ENCODE measurements around the gene PAF1.
"Not testable (repeated sequence)": the region's sequence is repeated elsewhere in the genome, so short reads cannot be mapped to it uniquely, and the experiment has no call there.

The PAF1 gene

DNA sequence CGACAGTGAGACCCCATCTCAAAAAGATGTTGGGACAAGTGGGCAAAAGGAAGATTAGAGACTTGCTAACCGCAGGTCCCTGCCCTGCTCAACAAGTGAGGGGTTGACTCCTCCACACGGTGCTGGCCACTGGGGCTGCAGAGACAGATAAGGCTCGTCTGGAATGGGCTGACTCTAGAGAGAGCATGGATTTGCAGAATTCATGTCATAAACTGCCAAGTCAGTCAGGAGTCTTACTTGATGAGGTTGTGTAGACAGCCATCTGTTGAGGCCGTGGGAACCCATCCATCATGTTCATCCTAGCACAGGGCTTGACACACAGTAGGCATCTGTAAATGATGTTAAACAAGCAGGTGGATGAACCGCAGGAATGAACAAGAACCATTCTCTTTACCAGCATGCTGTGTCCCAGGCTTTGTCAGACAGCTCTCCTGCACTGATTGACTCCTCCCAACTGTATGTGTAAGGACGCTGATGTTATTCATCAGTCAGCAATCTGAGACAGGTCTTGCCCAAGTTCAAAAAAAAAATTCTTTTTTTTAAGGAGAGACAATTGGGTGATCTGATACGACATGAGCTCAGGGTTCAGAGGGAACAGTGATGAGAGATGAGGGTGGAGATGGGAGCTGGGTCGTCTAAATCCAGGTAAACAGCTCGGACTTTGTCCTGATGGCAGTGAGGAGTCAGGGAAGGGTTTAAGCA is 8.8 kb downstream of the PAF1 start:
- no peak for DNase-seq

DNA sequence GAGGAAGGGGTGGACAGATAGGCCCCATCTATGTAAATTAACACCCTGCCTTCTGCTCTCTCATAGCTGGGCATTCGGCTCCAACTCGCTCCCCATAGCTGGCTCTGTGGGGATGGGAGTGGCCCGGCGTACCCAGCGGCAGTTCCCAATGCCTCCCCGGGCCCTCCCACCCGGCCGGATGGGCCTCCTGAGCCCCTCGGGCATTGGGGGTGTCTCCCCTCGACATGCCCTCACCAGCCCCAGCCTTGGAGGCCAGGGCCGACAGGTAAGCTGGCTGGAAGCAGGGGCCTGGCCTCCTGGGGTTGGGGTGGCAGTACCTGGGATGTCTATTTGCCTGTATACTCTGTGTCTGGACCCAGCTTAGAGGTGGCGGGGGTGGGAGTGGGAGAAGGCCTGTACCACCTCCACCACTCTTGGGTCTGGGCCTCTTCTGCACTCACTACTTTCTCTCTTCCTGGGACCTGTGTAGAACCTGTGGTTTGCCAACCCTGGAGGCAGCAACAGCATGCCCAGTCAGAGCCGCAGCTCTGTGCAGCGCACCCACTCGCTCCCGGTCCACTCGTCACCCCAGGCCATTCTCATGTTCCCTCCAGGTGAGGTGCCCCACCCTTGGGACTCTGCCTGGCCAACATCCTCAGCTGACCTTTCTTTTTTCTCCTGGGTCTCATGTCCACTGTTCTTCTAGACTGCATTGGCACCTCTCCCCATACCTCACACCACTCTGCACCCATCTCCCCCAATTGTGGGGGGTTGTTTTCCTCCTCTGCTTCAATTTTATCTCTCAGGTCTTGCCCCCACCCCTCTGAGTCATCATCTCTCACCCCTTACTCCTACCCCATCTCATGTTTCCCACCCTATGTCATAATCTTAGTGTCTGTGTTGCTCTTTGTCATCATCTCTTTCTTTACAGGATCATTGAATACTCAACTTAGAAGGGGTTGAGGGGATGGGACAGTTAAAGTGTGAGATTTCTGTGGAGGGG is 10.1 kb downstream of the PAF1 start:
- no peak for DNase-seq

DNA sequence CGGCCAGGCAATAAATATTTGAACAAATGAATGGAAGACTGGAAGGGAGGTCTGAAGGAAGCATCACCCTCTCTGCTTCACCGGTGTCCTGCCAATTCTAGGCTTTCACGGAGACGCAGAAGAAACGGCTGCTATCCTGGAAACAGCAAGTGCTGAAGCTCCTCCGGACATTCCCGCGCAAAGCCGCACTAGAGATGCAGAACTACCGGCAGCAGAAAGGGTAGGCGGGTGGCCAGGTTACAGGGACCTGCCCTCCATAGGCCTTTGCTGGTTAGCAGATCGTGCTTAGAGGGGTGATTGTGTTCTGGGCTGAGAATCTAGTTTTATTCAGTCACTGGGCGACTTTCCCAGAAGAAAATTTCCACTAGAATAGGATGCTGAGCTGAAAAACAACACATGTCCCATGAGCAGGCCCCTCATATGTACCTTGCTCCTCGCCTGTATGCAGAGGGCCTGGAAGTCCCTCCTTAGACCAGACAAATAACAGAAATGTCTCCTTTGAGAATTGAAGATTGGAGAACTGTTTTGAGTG is 11.0 kb downstream of the PAF1 start:
- no peak for DNase-seq

DNA sequence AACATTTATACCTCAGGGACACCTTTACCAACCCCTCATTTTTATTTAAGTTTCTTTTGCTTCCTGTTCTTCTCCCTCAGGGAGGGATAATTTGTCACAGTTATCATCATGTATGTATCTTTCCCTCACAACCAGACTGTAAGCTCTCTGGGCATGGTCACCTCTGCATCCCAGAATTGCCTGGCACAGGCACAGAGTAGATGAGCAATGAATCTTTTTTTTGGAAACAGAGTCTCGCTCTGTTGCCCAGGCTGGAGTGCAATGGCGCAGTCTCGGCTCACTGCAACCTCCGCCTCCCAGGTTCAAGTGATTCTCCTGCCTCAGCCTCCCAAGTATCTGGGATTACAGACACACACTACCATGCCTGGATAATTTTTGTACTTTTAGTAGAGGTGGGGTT is 11.5 kb downstream of the PAF1 start:
- DNase-seq = not testable (repeated sequence)

DNA sequence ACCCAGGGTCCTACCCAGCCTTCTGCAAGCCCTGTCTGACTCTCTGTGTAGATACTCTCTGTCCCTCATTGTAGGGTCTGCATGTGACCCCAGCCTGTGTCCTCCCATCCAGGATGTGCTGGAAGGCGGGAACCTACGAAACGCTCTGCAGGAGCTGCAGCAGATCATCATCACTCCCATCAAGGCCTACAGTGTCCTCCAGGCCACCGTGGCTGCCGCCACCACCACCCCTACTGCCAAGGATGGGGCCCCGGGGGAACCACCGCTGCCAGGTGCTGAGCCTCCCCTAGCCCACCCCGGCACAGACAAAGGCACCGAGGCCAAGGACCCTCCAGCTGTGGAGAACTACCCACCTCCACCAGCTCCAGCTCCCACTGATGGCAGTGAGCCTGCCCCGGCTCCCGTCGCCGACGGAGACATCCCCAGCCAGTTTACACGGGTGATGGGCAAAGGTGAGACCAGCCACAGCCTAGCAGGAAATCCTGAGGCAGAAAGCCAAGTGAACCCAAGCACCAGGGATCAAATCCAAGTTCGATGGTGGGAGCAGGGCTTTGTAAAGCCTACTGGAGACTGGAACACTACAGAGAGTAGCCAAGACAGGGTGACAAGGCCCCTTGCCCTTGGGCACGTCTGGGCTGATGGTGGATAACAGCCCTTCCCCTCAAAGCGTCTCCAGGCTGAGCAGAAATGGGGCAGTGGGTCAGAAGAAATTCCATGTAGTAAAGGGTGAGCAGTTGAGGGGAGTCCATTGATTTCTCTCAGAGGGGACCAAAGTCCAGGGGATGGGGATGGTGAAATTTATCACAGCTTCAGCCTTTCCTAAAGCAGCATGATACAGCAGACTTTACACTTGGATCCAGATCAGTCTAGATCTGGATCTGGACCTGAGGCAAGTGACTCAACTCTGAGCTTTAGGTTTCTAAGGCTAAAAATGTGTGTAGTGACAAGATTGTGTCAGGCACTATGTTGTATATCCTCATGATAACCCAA is 13.2 kb downstream of the PAF1 start:
- DNase-seq = no peak

DNA sequence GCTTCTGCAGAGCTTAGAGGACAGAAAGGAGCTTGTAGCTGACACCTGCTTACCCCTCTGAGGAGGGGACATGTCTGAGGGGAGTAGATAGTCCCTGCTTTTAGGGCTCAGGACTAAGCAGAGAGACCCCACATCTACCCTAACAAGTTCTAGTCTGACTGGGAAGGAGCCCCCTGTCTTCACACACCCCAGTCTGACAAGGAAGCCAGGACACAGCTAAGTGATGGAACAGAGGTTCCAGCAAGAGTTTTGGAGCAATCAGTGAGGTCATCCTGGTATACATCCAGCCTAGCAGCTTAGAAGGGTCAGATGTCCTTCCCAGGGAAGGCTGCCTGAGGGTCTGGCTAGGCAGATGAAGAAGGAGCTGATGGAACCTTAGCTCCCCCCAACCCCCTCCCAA is 15.0 kb downstream of the PAF1 start:
- no peak for DNase-seq

DNA sequence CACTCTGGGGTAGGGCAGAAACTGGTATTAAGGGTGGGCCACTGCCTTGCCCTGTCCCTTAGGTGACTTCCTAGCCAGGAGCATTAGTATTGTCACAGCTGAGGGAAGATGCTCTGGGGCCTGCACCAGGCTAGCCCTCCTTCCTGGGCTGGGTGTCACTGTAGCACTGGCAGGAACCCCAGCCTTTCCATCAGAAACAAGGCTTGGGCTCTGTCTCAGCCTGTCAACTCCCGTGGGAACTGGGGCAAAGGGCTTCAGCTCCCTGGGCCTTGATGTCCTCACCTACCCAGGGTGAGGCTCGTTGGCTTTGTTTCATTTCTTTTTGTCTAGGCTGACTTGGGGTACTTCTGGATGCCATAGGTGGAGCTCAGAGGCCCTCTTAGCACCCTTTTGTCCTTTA is 18.0 kb downstream of the PAF1 start:
- no peak for DNase-seq

DNA sequence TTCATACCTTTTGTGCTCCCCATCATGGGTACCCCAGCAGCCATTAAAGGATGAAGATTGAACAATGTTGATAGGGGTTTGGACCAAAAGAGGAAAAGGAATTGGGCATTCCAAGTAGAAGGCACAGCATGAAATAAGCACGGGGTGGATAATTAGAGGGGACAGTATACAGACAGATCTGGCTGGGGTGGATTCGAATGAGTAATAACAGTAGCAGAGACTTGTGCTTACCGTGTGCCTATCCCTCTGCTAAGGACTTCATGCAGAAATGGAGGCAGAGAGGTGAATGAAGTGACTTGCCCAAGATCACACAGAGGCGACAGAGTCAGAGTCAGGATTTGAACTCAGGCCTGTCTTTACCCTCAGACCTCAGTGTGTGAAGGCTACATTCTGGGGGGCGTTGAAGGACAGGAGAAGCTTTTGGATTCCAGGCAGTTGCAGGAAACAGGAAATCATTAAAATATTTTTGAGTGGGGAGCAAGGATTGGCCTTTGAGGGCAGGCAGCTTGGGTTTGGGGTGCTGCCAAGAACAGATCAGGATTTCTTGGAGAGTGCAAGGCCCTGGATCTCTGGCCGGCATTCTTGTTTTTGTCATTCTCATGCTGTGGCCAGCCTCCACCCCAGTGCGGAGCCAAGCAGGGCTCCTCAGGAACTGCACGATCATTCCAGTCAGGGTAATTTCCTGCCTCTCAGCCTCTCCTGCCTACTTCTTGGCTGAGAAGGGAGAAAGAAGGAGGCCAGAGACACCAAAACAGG is 18.7 kb downstream of the PAF1 start:
- no peak for DNase-seq

DNA sequence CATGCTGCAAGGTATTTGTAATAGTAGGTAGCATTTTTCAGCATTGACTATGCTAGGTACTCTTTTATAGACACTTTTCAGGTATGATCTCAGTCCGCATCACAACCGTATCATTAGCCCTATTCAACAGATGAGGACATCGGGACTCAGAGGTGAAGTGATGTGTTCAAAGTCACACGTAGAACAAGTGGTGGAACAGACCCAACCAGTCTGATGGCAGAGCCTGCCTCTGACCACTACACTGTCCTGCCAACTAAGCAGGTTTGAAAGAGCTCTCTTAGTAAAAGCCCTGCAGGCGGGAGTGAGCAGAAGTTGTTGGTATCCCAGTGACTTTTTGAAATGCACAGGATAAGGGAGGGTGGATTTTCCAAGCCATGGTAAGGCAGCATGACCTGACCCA is 20.2 kb downstream of the PAF1 start:
- DNase-seq = no peak

DNA sequence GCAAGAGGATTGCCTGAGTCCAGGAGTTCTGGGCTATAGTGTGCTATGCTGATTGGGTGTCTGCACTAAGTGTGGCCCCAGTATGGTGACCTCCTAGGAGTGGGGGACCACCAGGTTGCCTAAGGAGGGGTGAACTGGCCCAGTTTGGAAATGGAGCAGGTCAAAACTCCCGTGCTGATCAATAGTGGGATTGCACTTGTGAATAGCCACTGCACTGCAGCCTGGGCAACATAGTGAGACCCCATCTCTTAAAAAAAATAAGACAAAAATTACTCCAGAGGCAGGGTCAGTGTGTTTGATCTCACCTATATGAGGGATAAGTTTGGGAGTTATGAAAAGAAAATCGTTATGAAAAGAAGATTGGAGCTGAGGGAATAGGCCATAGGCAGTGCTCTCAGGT is 21.7 kb downstream of the PAF1 start:
- no peak for DNase-seq

DNA sequence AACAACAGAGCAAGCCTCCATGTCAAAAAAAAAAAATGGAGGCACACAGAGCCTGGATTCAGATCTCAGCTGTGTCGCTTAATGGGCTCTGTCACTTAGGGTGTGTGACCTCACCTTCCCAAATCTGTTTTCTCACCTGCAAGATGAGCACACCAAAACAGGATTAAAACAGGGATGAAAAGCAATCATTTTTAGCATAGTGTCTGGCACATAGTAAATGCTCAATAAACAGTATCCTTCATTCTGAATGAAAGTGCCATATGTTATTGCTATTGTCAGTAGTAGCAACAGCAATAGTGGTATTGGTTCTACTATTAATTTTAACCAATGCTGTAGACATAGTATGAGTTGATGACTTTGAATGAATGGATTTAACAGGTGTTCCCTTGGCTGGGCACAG is 25.4 kb downstream of the PAF1 start:
- no peak for DNase-seq

DNA sequence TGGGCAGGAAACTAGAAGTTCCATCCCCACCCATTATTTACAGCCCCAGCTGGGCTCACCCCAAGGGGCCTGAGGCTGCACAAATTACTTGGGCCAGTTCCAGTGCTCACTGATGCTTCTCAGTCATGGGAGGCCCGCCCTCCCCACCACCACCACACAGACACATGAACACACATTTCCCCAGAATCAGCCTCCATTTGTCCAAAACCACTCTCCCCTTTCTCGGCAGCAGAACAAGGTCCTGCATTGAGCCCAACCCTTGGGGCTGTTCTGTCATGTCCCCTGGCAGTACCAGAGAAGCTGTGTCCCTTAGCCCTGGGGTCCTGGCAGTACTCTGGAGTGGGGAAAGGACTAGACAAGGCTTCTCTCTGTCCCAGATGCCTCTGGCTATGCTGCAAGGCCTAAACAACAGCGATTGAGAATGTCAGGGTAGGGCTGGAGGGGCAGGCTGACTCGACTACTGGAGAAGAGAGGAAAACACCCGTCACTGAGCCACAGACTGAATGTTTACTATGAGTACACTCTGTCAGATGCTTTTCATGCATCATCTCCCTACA is 26.9 kb downstream of the PAF1 start:
- no peak for DNase-seq

DNA sequence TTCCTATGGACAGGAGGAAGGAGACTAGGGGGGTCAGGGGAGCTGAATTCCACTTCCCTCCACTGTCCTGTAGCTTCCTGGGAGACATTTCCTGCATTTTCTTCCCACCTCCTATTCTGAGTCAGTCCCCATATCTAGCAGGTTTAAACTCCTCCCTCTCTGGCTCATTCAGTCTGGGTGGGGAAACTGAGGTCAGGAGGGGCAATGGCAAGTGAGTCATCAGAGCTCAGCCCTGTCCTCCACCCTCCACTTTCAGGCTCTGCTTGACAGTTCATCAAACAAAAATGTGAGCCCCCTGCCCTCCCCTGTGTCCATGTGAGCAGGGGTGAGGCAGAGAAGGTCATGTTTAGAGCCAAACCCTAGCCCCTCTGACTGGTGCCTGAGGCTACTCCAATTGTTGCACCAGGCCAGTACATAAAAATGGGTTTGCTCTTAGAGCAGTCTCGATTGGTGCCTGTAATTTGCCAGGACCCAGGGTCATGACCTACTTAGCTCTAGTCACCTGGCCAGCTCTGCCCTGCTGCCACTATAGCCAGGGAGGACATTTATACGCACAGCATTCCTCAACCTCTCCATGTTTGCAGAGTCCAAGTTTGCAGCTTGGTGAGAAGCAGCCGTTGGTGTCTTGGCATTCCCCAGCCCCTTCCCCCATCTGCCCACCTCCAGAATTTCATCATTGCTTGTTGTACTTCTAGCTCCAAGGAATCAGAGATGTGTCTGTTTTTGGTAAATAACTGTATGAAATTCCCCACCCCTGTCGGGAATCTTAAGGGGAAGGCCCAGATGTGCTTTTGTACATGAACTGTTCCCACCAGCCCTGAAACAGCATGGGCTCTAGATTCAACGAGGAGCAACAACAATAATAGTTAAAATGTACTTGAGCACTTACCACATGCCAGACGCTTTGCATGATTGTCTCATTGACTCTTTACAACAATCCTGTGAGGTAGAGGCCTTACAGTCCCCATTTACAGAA is 27.9 kb downstream of the PAF1 start:
- no peak for DNase-seq

DNA sequence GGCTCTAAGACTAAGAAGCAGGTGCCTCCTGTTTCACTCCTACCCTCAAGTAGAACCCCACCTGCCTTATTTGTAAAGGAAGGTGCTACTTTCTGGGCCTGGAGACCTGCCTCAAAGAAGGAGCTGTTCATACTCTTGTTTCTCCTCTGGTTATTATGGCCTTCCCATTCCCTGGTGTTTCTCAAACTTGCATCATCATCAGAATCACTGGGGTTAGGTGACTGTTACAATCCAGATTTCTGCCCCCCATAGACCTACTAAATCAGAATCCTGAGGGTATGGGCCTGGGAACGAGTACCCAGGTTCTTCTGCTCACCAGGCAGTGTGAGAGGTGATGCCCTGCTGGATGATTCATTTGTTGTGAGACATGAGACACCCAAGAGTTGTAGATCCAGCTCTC is 30.3 kb downstream of the PAF1 start:
- DNase-seq = no peak

DNA sequence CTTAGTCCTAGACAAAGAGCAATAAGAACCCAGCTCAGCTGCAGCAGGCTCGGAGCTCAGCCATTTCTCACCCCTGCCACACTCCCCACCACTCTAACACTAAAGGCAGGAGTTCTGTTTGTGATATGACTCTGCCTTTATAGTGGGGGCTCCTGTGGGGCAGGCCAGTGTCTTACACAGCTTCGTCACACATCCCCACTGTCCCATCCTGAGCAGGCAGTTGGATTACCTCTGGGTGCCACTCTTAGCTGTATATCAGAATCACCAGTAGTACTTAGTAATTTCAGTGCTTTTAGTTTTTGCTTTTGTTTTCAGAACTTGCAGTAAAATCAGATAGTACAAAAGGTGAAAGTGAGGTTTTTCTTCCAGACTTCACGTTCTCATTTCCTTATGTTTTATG is 31.9 kb downstream of the PAF1 start:
- no peak for DNase-seq

DNA sequence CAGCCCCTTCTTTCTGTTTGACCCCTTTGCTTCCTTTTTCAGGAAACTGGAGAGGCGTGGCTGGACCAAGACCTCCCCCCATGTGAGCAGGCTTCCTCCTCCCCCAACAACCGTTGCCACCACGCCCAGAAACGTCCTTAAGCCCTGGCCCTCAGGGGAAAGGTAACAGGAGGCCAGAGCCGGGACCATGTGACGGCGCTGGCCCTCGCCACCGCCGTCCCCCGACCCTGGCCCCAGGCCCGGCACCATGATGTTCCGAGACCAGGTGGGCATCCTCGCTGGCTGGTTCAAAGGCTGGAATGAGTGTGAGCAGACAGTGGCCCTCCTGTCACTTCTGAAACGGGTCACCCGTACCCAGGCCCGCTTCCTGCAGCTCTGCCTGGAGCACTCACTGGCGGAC is 34.3 kb downstream of the PAF1 start:
- DNase-seq = no peak

DNA sequence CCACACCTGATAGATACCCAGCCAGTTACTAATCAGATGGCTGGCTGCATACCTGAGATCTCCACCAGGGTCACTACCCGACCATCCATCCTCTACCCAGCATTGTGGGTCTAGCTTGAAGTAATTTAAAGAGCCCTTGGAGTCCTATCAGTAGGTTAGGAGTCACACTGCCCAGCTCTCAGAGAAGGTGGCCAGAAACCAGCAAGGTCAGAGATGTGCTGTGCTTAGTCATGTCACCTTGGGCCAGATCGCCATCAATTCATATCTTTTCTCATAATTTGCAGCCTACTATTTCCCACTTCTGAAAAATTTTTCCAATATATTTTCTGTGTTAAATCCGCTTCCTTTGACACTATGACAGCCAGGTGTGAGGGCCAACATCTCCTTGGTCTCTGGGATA is 34.8 kb downstream of the PAF1 start:
- no peak for DNase-seq

DNA sequence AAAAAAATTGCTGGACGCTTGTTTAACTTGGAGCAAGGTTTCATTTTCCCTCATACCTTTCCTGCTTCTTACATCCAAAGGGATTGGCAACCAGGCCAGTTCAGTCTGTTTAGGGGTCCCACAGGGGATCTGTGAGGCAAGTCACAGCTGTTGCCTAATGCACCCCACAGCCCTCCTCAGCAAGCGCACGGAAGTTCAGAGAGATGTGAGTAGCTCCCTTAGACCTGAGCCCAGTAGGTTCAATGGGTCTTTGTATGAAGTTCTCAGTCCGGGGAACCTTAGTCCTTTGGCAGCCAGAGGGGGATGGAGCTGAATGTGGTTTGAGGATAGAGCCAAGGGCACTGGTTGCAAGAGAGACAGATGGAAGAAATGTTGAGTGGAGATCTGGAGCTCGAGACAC is 35.7 kb downstream of the PAF1 start:
- no peak for DNase-seq

DNA sequence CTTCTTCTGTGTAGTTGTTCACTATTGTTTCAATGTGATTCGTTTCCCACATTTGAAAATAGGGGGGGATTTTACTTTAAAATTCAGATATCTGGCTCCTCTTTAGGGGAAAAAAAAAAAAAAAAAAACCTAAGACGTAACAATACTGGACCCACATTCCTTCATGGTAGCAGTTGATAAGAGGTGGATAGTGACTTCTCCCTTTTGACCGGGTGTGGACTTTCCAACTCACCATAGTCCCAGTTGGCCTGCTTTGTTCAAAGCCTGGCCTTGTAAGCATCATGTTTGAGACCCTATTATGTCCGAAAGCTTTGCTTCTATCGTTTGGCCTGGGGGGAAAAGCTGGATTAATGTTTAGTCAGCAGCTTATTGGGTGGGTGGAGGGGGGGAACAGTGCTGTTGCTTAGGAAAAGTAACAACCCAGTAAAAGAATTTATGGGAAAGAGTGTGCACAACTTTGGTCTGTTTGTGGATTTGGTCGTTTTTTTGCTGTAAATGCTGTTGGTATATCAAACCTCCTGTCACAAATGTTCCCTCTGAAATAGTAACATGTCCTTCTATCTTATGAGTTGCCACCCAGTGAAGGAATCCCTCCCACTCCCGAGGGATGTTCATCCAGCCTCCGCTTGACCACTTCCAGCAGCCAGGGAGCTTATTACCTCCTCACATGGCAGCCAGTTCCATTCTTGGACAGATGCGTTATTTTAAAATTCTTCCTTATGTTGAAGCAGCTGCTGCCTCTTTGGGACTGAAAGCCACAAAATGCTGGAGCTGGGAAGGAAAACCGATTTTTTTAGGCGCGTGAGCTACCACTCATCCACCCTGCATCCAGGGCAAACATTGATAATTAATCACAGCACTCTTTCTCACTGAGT is 38.3 kb downstream of the PAF1 start:
- DNase-seq = no peak

Measured in activated gamma-delta T cell (primary cell).